Activated effector memory CD4-positive, alpha-beta T cell treated with anti-CD3 and anti-CD28 coated beads, Interleukin-2, amount 50 U/mL, for 16 hours (primary cell): ENCODE results near the gene CACNA1E.

Source experiments
- DNase-seq: peaks from one replicate; pipeline ENCODE4 v3.0.0-alpha.2; 2020

CACNA1E gene

GRCh38 chr1:181485287-181486097 lies 2.2 kb downstream of the CACNA1E start:
- DNase-seq = no peak

- DNase-seq = no peak
Measured at GRCh38 chr1:181486098-181486420, 2.7 kb downstream of the CACNA1E start.

GRCh38 chr1:181488866-181489265 lies 5.5 kb downstream of the CACNA1E start:
- no peak for DNase-seq

GRCh38 chr1:181490276-181490675 lies 7.0 kb downstream of the CACNA1E start:
- DNase-seq = no peak

GRCh38 chr1:181490740-181491712 lies 7.7 kb downstream of the CACNA1E start:
- DNase-seq = no peak

- DNase-seq = no peak
Measured at GRCh38 chr1:181493166-181493565, 9.8 kb downstream of the CACNA1E start.

GRCh38 chr1:181493885-181494284 lies 10.6 kb downstream of the CACNA1E start:
- DNase-seq = no peak

GRCh38 chr1:181496759-181497158 lies 13.4 kb downstream of the CACNA1E start:
- no peak for DNase-seq

GRCh38 chr1:181497870-181498269 lies 14.6 kb downstream of the CACNA1E start:
- DNase-seq = no peak

GRCh38 chr1:181499825-181500224 lies 16.5 kb downstream of the CACNA1E start:
- no peak for DNase-seq

- DNase-seq = no peak
Measured at GRCh38 chr1:181500636-181501035, 17.3 kb downstream of the CACNA1E start.

GRCh38 chr1:181501612-181502011 lies 18.3 kb downstream of the CACNA1E start:
- DNase-seq = no peak

GRCh38 chr1:181503171-181503810 lies 20.0 kb downstream of the CACNA1E start:
- no peak for DNase-seq

GRCh38 chr1:181504399-181504842 lies 21.1 kb downstream of the CACNA1E start:
- no peak for DNase-seq

- DNase-seq = no peak
Measured at GRCh38 chr1:181506563-181507353, 23.4 kb downstream of the CACNA1E start.

- no peak for DNase-seq
Measured at GRCh38 chr1:181508486-181509165, 25.3 kb downstream of the CACNA1E start.

GRCh38 chr1:181513786-181514297 lies 30.5 kb downstream of the CACNA1E start:
- no peak for DNase-seq

GRCh38 chr1:181514298-181515290 lies 31.3 kb downstream of the CACNA1E start:
- DNase-seq = no peak

GRCh38 chr1:181516706-181517105 lies 33.4 kb downstream of the CACNA1E start:
- no peak for DNase-seq

GRCh38 chr1:181517181-181517875 lies 34.0 kb downstream of the CACNA1E start:
- no peak for DNase-seq
